Smooth muscle cell (in vitro differentiated cells): Measurements from ENCODE around the gene ZNF638. TPM values are rescaled to one million over a fixed set of nuclear protein-coding genes. Genes with fewer than 3 reads are reported as not detected.

Experiments
- DNase-seq: peaks from one replicate; lab custom pipeline; 2025; ENCODE audit not compliant: unreplicated experiment; lab: John Stamatoyannopoulos, UW
- H2AFZ ChIP-seq: fragments of 200-600 bp; sonication (generic); 2 replicates; pipeline ENCODE4 v1.6.0; 2016; ENCODE audit warnings: antibody characterized with exemption, low read depth, mild to moderate bottlenecking
- H3F3A ChIP-seq: fragments of 200-600 bp; sonication (generic); 2 replicates; pipeline ENCODE4 v1.6.0; 2017; ENCODE audit warnings: antibody characterized with exemption, low read depth
- H3K27ac ChIP-seq: fragments of 200-600 bp; sonication (generic); 2 replicates; pipeline ENCODE4 v1.5.1; 2016; ENCODE audit warnings: low read depth, mild to moderate bottlenecking
- H3K27me3 ChIP-seq: fragments of 200-600 bp; sonication (generic); 2 replicates; pipeline ENCODE4 v1.6.1; 2016; ENCODE audit warnings: low read depth, mild to moderate bottlenecking
- H3K36me3 ChIP-seq: fragments of 200-600 bp; sonication (generic); 2 replicates; pipeline ENCODE4 v1.5.1; 2016; ENCODE audit warnings: low read depth
- H3K4me1 ChIP-seq: fragments of 200-600 bp; sonication (generic); 2 replicates; pipeline ENCODE4 v1.5.1; 2016; ENCODE audit warnings: low read depth
- H3K4me2 ChIP-seq: fragments of 200-600 bp; sonication (generic); 2 replicates; pipeline ENCODE4 v1.6.0; 2016; ENCODE audit warnings: mild to moderate bottlenecking
- H3K4me3 ChIP-seq: fragments of 200-600 bp; sonication (generic); 2 replicates; pipeline ENCODE4 v1.5.1; 2016; ENCODE audit warnings: mild to moderate bottlenecking
- H3K79me2 ChIP-seq: fragments of 200-600 bp; sonication (generic); 2 replicates; pipeline ENCODE4 v1.6.0; 2016; ENCODE audit warnings: low read depth, mild to moderate bottlenecking
- H3K9ac ChIP-seq: fragments of 200-600 bp; sonication (generic); 2 replicates; pipeline ENCODE4 v1.6.0; 2016; ENCODE audit warnings: low read depth
- H3K9me3 ChIP-seq: fragments of 200-600 bp; sonication (generic); replicated peaks from 2 replicates; pipeline ENCODE4 v1.5.1; 2016; ENCODE audit warnings: low read depth
- H4K20me1 ChIP-seq: fragments of 200-600 bp; sonication (generic); 2 replicates; pipeline ENCODE4 v1.6.0; 2016; ENCODE audit warnings: low read depth
- CTCF ChIP-seq: fragments of 200-600 bp; sonication (generic); IDR thresholded peaks from 2 replicates; pipeline ENCODE4 v1.5.1; 2017; ENCODE audit warnings: borderline replicate concordance, mild to moderate bottlenecking, antibody characterized with exemption; ENCODE audit not compliant: insufficient read depth, poor library complexity, severe bottlenecking
- WGBS: methylation state at CpG from one replicate; pipeline ENCODE4 v1.1.7; 2016; ENCODE audit warnings: low lambda C conversion rate; 5-methylcytosine and 5-hydroxymethylcytosine counted together
- polyA plus RNA-seq: library from polyadenylated mRNA; unstranded; fragments of >200 nt; fragmentation: Nextera tagmentation; extraction: Ambion mirVana; gene quantifications from 2 replicates; pipeline ENCODE4 v1.2.1, GENCODE V29; 2016
- total RNA-seq: library from RNA; depleted of rRNA; stranded (reverse); fragments of >200 nt; gene quantifications from 2 replicates; pipeline ENCODE4 v1.2.3, GENCODE V29; 2014

Gene ZNF638
- total RNA-seq (146 and 159 TPM in 2 replicates), polyA plus RNA-seq (39.6 and 44.8 TPM in 2 replicates)

- Histone ChIP-seq H3K9ac (peak within 1 kb of the TSS; percentile 99), H3K36me3 (no peaks in the 10 kb centered on the region), H2AFZ (peak within 1 kb of the TSS; percentile 88), H3K9me3 (no peaks in the 10 kb centered on the region), H3K4me1 (peaks cover 16% of the 10 kb centered on the region), H3K4me3 (peak within 1 kb of the TSS; percentile 88), H4K20me1 (peaks cover 44% of the 10 kb centered on the region), H3K79me2 (peaks cover 52% of the 10 kb centered on the region), H3K27ac (peak within 1 kb of the TSS; percentile 95), H3K4me2 (peak within 1 kb of the TSS; percentile 94), H3K27me3 (no peaks in the 10 kb centered on the region), H3F3A (no peaks in the 10 kb centered on the region)
- TF ChIP-seq CTCF = peak; percentile 66
- WGBS = 1% methylated on average over 67 of the region's 82 CpGs
- peak; percentile 94 for DNase-seq
These were observed at the start of gene ZNF638 for GRCh38 chr2:71331581-71332434. ZNF638 (plus strand) TSS chr2:71331782; CDS start chr2:71348955, 17,173 bp downstream.

- no peaks in the 10 kb centered on the region for H3K79me2 ChIP-seq
- H3K4me1 ChIP-seq = peaks cover 12% of the 10 kb centered on the region
- 92% methylated on average over 4 of the region's 4 CpGs for WGBS
- no peak overlapping the region for H3K27ac ChIP-seq
- H3K4me2 ChIP-seq = no peak overlapping the region
- TF ChIP-seq CTCF = no peak
- H3K4me3 ChIP-seq = no peak overlapping the region
- H3K9ac ChIP-seq = no peak overlapping the region
- H3K27me3 ChIP-seq = peaks cover 57% of the 10 kb centered on the region
- H2AFZ ChIP-seq = no peak overlapping the region
- H4K20me1 ChIP-seq = no peaks in the 10 kb centered on the region
- H3F3A ChIP-seq = no peaks in the 10 kb centered on the region
- no peaks in the 10 kb centered on the region for H3K9me3 ChIP-seq
- no peak for DNase-seq
- no peaks in the 10 kb centered on the region for H3K36me3 ChIP-seq
These were observed 49.6 kb upstream of the ZNF638 start for GRCh38 chr2:71281950-71282349.

- Histone ChIP-seq H3K9me3 (no peaks in the 10 kb centered on the region), H3K4me2 (no peak overlapping the region), H3F3A (no peaks in the 10 kb centered on the region), H3K27ac (no peak overlapping the region), H3K36me3 (no peaks in the 10 kb centered on the region), H3K4me1 (peaks cover 7% of the 10 kb centered on the region), H3K27me3 (peaks cover 57% of the 10 kb centered on the region), H3K79me2 (no peaks in the 10 kb centered on the region), H4K20me1 (no peaks in the 10 kb centered on the region), H3K9ac (no peak overlapping the region), H3K4me3 (no peak overlapping the region), H2AFZ (no peak overlapping the region)
- TF ChIP-seq CTCF = no peak
- no peak for DNase-seq
These were observed 49.1 kb upstream of the ZNF638 start for GRCh38 chr2:71282493-71282892.
